HG02870 (cell line): ENCODE data around the gene FAM72C.
"Not testable (repeated sequence)": the region's sequence is repeated elsewhere in the genome, so short reads cannot be mapped to it uniquely, and the experiment has no call there.

Experiments used
- ATAC-seq: cut with Tn5 transposase; IDR thresholded peaks from one replicate; pipeline ENCODE4 v1.9.1; 2021; ENCODE audit warnings: mild to moderate bottlenecking, moderate library complexity; ENCODE audit not compliant: unreplicated experiment

Gene FAM72C

DNA sequence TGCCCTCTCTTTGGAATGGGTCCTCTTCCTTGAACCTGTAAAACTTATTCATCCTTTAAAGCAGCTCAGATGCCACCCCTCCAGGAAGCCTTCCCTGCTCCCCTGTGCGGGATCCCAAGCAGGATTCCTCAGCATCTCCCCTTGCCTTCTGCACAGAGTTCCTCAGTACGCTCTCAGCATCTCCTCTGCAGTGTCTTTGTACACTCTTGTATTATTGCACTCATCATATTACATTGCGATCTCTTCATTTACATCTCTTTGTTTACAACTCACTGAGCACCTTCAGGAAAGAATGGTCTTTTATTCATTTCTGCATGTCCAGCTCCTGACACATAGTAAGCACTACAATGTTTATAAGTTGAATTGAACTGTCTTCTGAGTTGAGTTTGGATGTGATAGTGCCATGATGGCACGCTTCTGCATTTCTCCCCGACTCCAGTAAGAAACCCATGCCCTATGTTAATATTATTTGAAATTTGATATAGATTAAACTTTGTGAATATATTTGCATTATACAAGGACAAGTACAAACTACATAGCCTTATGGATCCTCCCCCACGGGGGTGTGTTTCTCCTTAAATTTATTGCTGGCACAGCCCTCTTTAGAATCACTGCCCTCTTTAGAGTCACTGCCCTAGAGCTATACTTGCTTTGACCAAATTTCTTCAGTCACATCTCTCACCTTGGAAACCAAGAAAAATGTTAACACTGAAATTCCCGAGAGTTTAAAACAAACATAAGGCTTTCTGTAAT lies 13.1 kb upstream of the FAM72C start:
- not testable (repeated sequence) for ATAC-seq

DNA sequence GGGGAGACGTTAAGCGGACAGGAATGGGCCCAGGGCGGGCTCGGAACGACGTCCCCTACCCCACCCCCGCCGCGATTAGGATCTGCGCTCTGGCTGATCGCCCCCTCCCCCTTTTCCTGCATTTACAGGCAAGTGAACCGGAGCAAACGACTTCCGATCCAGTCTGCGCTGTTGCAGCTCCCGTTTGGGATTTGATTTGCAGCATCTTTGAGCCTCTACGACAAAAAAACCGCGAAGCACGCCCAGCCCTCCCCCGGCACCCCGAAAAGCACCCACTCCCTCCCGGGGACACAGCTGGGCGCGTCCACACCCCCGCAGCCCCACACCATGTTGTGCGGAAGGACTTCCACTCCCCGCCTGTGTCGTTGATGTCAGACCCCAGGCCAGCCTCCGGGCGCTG lies 2.6 kb upstream of the FAM72C start:
- ATAC-seq = not testable (repeated sequence)

DNA sequence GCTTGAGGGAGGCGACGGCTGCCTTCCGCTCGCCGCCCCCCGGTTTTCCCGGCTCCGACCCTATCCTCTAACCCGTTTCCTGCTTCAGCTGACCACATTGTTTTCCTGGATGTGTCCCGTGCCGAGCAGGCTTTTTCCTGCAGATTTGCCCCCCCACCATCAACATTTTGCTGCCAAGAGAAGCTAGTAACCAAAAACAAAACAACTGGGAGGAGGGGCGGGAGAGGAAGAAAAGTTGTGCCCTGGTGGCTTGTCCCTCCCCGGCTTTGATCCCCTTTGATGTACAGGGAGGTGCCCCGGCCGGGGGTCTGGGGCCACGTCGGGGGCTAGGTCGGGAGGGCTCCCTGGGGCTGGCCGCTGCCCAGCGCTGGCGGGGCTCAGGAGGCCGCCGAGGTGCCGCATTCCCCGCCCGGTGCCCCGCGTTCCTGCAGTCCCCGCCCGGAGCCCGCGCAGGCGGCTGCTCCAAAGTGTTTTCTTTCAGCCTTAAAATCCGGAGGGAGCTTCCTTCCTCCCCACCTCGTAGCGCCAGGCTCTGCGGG lies 2.2 kb upstream of the FAM72C start:
- not testable (repeated sequence) for ATAC-seq

DNA sequence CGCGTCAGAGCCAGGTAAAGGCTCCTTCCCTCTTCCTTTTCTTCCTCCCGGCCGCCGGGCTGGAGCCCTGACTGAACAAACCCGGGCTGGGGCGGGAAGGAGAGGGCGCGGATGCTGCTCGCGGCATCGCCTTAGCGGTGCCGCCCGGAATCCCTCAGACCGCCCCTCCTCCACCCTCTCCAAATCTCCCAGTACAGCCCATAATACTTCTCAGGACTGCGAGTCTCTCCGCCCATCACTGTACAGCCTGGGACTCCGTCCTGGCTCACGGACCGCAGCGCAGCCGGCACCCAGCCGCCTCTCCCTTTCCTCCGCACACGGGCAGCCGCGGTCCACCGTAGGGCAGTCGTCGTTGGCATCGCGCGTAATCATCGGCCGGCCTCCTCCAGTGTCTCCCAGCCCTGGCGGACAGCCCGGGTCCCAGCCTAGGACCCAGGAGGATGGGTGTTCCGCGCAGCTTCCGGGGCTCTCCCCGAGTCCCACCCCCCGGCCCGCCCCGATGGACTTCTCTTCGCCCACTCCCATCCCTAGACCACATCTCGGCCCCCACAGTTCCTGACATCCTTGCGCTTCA lies 1.1 kb upstream of the FAM72C start:
- ATAC-seq = peak; percentile 5

DNA sequence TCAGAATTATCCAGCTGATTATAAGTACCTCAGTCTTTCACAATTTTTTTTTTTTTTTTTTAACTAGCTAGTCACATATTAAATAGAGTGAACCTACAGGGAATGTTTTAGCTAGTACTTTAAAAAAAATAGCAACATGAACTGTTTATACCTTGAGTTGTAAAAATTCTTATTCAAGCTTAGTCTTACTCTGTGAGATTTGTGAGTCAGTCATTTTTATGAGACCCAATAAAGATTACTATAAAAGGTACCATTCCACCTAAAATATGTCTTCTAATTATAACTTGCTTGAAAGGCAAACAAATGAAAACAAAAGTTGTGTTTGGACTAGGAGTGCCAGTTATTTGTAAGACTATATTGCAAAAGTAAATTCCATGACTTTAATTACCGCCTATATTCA lies 5.9 kb downstream of the FAM72C start:
- not testable (repeated sequence) for ATAC-seq

DNA sequence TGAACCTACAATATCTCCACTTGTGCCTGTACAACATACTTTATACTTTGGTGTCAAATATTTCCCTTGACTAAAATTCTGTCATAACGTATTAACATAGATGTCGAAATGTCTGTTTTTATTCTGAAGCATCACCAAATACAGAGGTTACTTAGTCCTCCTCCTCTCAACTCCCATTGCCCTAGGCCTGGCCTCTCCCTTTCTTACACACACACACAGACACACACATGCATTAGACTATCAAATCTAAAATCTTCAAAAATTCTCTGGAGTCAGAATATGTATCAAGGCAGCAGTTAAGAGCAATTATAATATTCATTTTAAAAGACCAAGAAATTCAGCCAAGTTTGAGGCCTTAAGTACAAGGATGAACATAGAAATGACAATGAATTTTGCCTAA lies 7.5 kb downstream of the FAM72C start:
- not testable (repeated sequence) for ATAC-seq

DNA sequence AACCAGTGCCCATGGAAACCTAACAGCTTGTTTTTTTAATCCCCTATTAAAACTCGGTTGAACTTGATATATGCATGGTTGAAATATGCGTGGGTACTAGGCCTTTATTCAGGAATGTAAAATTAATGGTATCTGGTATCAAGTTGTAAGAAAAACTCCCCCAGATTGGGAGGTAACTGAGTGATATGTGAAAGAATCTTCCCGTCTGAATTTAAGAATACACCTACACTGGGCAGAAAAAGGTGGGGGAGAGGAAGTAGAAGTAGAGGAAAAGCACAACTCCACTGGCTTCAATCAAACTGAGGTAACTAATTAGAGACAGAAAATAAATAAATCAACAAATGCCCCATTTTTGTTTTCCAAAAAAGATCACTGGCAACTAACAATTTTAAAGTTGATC lies 15.9 kb downstream of the FAM72C start:
- ATAC-seq = not testable (repeated sequence)

DNA sequence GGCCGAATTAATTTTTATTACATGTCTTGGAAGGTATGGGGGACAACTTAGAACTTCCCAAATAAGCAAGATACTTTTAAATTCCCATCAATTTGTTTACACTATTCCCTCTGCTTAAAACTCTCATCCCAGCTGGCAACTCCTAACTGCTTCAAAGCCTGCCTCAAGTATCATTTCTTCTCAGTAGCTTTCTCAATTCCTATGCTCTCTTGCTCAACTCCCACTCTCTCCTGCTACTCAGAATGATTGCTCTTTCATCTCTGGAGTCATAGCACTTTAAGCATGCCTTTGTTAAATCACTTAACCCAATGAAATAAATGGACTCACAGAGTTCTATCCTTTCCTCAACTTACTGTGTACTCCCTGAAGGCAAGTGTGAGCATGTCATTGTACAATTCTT lies 18.9 kb downstream of the FAM72C start:
- ATAC-seq = not testable (repeated sequence)

DNA sequence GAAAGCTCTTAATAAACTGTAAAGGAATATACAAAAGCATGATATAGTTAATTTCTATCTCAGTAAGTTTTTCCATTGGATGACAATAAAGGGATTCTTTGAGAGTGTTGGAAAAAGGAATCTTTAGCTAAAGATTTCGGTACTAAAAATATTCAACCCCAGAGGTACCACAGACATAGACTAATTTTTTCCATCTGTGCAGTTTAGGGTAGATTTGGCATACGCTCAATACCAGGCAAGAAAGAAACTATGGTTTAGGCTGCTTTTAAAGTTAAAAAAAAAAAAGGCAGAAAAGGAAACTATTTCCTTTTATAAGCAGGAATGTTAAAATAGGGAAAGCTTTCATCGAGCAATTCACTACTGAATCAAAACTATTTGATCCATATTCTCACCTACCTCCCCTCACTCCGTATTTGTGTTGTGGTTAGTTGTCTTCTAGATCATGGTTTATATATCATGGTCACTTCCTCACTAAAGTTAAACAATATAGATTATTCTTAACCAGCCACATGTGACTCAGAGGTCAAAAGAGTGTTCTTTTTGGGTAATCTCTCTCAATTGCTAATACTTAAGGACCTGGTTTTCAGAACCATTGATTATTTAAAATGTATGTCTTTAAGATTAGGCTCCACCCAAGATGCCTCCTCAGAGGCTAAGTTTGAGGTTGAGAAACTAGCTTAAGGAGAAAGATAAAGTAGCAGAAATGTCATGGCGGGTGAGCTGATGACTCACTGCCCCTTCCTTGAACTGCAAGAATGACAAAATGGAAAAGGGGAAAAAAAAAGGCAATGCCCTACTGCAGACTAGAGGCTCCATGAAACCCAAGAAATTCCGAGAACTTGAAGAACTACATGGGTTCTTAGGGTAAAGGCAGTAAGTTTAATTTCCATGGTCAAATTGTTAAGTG lies 20.0 kb downstream of the FAM72C start:
- ATAC-seq = not testable (repeated sequence)

DNA sequence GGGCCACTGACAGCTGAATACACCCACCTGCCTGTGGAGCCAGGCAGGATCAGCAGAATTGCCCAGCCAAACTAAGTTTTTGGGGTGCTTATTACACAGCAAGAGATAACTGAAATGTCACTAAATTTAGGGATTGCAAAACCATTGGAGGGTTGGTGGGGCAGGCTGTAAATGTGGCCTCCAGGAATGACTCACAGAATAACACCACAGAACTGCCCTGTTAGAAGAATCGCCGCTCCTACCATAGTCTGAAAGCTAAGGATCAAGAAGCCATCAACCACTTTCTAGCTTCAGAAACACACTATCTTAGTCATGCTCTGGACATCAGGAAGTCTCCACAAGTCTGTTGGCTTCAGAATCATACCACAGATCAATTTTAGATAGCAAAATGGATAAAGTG lies 24.0 kb downstream of the FAM72C start:
- not testable (repeated sequence) for ATAC-seq

DNA sequence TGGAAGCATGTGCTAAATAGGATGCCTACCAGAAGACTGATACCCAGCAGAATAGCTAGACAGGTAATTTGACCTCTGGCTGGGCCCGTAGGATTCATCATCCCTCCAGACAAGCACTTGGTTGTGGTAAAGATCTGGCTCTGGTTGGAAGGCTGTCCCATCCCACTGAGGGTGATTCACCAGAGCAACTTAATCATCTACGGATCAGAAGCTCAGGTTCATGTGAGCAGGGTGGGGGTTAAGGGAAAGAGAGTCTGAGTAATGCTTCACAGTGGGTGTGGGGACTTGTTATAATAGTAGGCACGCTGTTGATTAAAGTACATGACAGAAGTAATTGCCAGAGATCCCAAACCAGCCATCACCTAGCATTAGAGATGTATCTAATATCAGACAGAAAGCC lies 26.5 kb downstream of the FAM72C start:
- ATAC-seq = not testable (repeated sequence)

DNA sequence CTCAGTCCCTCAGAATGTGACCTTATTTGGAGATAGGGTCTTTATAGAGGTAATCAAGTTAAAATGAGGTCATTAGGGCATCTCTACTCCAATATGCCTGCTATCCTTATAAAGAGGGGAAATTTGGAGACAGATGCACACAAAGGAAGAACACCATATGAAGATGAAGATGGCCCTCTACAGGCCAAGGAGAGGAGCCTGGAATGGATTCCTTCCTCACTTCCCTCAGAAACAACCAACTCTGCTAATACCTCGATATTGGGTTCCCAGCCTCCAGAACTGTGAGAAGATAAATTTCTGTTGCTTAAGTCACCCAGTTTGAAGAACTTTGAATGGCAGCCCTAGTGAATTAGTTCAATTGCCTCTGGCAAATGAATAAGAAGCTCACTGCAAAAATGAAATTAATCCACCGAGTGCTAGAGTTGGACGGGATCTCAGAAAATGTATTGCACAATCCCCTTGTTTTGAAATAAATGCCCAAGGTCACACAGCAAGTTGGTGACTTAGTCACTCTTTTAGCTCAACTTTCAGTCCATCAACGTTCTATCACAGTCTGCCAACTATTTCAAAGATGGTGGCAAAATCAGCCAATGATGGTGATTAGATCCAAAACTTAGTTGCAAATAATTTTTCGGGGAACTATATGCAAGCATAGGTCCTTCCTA lies 27.1 kb downstream of the FAM72C start:
- not testable (repeated sequence) for ATAC-seq

DNA sequence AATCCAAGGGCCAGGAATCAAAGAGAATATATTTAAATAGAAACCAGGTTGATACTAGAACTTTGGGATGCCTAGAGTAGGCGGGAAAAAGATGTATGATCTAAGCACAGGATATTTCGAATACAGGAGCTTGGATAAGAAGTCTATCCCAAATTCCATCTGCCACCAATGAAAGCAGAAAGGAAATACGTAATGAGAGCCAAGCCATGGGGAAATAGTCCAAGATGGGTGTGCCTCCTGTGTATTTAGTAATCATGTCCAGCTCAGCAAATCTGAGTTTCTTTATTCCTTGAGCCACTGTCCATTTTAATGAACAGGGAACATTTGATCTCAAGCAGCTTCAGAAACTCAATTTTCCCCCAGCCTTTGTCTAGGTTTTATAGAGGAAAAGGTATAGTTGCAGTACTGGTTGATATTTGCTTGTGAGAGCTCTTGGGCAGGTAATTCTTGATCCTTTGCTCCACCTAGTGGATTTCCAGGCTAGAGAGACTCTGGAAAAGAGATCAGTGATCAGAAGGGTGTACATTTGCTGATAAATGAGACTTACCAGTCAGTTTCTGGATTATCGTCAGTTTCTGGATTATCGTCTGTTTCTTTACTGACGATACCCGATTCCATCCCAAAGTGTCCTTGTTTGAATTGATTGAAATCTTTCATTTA lies 28.3 kb downstream of the FAM72C start:
- not testable (repeated sequence) for ATAC-seq

DNA sequence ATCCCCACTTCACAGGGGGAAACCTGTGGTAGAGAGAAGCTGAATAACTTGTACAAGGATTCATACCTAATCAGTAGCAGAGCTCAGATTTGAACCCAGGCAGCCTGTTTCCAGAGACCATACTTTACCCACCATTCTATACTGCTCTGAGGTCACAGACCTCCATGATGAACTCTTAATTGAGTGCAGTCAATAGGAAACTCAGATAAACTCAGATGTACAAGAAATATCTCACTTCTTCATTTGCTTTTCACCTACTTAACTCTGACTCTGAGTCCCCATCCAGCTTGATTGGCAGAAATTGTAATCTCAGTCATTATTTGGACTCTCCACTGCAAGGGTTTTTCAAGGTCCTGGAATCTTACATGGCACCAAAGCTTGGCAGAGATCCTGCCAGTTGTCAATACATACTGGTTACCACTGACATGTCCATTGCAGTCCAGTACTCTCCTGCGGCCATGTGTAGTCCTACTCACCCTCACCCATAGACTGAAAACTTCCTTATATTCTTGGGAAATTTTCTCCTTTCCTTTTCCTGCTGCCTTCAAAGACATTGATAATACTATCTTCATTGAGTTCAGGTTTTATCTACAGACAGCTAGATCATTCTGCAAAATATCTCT lies 29.4 kb downstream of the FAM72C start:
- ATAC-seq = not testable (repeated sequence)

DNA sequence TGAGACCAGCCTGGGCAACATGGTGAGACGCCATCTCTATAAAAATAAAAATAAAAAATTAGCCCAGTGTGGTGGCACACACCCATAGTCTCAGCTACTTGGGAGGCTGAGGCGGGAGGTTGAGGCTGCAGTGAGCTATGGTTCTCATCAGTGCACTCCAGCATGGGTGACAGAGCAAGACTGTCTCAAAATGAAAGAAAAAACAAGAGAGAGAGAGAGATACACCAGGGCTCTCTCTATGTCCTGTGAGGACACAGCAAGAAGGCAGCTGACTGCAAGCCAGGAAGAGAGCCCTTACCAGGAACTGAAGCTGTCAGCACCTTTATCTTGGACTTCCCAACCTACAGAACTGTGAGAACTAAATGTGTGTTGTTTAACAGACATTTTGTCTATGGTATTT lies 32.1 kb downstream of the FAM72C start:
- ATAC-seq = not testable (repeated sequence)

DNA sequence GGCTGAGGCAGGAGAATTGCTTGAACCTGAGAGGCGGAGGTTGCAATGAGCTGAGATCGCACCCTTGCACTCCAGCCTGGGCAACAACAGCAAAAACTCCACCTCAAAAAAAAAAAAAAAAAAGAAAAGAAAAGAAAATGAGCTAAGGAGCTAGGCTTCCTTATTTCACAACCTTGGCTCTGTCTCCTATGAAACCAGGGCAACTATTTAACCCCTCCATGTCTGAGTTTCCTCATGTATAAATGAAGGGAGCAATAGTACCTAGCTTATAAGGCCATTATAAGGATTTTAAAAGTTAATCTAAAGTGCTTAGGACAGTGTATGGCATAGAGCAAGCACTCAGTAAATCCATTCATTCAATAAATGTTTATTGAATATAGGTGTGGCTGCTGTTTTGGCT lies 32.9 kb downstream of the FAM72C start:
- not testable (repeated sequence) for ATAC-seq

DNA sequence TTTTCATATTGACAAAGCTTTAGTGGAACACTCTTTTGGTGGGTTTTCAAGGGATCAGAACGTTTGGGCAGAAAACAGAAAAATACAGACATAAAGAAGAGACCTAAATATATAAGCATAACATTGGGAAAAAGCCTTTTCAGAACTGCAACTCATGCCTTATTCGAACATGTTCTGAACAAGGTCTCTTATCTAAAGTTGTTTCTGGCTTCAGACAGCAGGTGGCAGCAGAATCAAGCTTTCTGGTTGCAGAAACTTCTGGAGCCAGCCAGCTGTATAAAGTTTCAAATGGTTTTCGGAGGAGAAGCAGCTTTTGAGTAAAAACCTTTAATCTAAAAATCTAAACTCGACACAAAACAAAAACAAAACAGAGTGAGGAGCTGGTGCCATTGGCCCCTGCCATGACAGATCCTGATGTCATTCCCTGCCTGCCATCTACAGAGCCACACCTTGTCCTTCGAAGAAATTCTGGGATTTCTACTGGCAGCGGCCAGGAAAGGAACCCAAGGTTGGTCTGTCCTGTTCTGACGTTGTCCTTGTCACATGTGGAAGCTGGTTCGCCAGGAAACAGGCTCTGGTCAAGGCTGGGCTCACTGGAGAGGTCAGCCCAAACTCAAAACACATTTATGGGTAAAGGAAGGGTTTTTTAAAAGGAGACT lies 35.2 kb downstream of the FAM72C start:
- ATAC-seq = not testable (repeated sequence)

DNA sequence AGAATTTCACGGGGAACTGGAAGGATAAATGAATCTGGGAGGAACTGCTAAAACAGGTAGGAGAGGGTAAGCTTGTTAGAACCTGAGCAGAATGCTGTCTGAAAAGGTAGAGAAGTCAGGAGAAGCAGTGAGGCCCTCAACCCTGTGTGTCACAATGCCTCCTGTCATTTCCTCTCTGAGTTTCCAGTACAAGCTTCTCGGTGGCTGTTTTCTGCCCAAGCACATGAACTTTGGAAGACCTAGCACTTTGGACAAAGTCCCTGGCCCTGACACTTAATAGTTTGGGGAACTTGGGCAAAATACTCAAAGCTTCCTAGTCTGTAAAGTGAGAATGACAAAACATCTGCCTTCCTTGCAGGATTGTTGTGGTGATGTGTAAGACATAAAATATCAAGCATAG lies 52.7 kb downstream of the FAM72C start:
- not testable (repeated sequence) for ATAC-seq

DNA sequence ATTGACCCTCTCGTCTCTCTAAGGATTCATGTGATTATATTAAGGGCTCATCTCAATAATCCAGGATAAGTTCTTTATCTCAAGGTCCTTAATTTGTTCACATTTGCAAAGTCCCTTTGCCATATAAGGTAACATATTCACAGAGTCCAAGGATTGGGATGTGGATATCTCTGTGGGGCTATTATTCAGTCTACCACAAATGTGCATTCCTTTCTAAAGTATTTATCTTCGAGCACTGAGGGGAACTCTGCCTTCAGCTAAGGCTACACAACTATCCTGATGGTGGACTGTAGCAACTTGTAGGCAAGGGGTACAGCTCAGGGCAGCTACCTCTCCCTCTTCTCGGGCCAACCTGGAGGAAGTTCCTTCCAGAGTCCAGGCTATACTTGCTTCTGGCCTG lies 53.2 kb downstream of the FAM72C start:
- not testable (repeated sequence) for ATAC-seq
